HCT116 (cell line): Measurements from ENCODE around the gene PTDSS2. TPM values are rescaled to one million over a fixed set of nuclear protein-coding genes. Genes with fewer than 3 reads are reported as not detected.
A peak's percentile ranks its signal among the peaks of the same experiment; 100 is the strongest.

ENCODE experiments used
- ATAC-seq: fragments of 200-7000 bp; cut with Tn5 transposase; 2 replicates; pipeline ENCODE4 v1.9.1; 2020; ENCODE audit warnings: mild to moderate bottlenecking, moderate library complexity
- BruUV-seq: library from RNA; stranded (reverse); fragments of 400-500 nt; replicated peaks from 2 replicates; lab custom pipeline; 2021; lab: Mats Ljungman, UMichigan
- CTCF ChIA-PET: fragments of 300-600 bp; sonication (Branson Sonifier 250); formaldehyde crosslinking; loops from one replicate; lab custom pipeline; 2021; ENCODE audit warnings: antibody characterized with exemption; lab: Charles Lee
- POLR2A ChIA-PET: fragments of 300-600, 350-600 bp; sonication (Branson Sonifier 250); formaldehyde crosslinking; loops from one replicate; lab custom pipeline; 2021; ENCODE audit warnings: antibody characterized with exemption; lab: Charles Lee
- RAD21 ChIA-PET, 2 experiments: fragments of 300-600 bp; sonication (Branson Sonifier 250); formaldehyde crosslinking; loops; one replicate each; lab custom pipeline; 2023; ENCODE audit warnings: low total read pairs in 2 of 2; ENCODE audit not compliant: uncharacterized antibody in 2 of 2, unreplicated experiment in 2 of 2, low non-redundant PET in 1 of 2; lab: Charles Lee
- DNase-seq: peaks from one replicate; pipeline ENCODE4 v3.0.0-alpha.2; 2010; ENCODE audit warnings: low read depth, low spot score
- H2AFZ ChIP-seq: fragments of 200-600 bp; shearing (Covaris generic), sonication (generic); 2 replicates; pipeline ENCODE4 v1.6.1; 2017; ENCODE audit warnings: low read depth, mixed run types, mixed read lengths, antibody characterized with exemption, low read length; ENCODE audit not compliant: poor library complexity, severe bottlenecking
- H3K27ac ChIP-seq: 2 replicates; pipeline ENCODE4 v1.5.1; 2012; ENCODE audit warnings: low read depth, low read length
- H3K27me3 ChIP-seq: fragments of 200-600 bp; sonication (generic); 2 replicates; pipeline ENCODE4 v1.6.1; 2016; ENCODE audit warnings: mixed run types, low read length, mixed read lengths; ENCODE audit not compliant: insufficient read depth
- H3K36me3 ChIP-seq, 2 experiments: fragments of 200-500 bp in 1 of 2; fragments of 200-600 bp in 1 of 2; sonication (Bioruptor generic) in 1 of 2; sonication (generic) in 1 of 2; 2 replicates each; pipeline versions ENCODE4 v1.5.1 to v1.6.1; 2014 to 2016; ENCODE audit warnings: low read length in 2 of 2, inconsistent platforms in 1 of 2, mixed read lengths in 1 of 2, mixed run types in 1 of 2; ENCODE audit not compliant: insufficient read depth in 2 of 2, control insufficient read depth in 1 of 2
- H3K4me1 ChIP-seq, 2 experiments: fragments of 200-600 bp in 1 of 2; sonication (generic) in 1 of 2; 2 replicates each; pipeline versions ENCODE4 v1.5.1 to v1.6.1; 2012 to 2017; ENCODE audit warnings: low read length in 2 of 2, inconsistent platforms in 1 of 2, mild to moderate bottlenecking in 1 of 2, mixed read lengths in 1 of 2, mixed run types in 1 of 2, moderate library complexity in 1 of 2; ENCODE audit not compliant: insufficient read depth in 2 of 2, control insufficient read depth in 1 of 2
- H3K4me2 ChIP-seq: fragments of 200-600 bp; sonication (generic); 2 replicates; pipeline ENCODE4 v1.6.1; 2017; ENCODE audit warnings: mixed run types, low read length, mixed read lengths
- H3K4me3 ChIP-seq, 2 experiments: fragments of 200-600 bp in 1 of 2; sonication (generic) in 1 of 2; replicated peaks in 1 of 2; 2 replicates each; pipeline ENCODE4 v1.5.1; 2011 to 2016; ENCODE audit warnings: low read length in 2 of 2, control low read depth in 1 of 2, low read depth in 1 of 2, mild to moderate bottlenecking in 1 of 2, mixed read lengths in 1 of 2, mixed run types in 1 of 2
- H3K79me2 ChIP-seq: fragments of 200-600 bp; sonication (generic); 2 replicates; pipeline ENCODE4 v1.6.1; 2017; ENCODE audit warnings: mild to moderate bottlenecking, mixed run types, low read length, moderate library complexity, mixed read lengths; ENCODE audit not compliant: insufficient read depth
- H3K9ac ChIP-seq: fragments of 200-600 bp; sonication (generic); 2 replicates; pipeline ENCODE4 v1.6.1; 2016; ENCODE audit warnings: low read length, mixed read lengths
- H3K9me2 ChIP-seq: fragments of 200-600 bp; sonication (generic), shearing (Covaris generic); 2 replicates; pipeline ENCODE4 v1.6.1; 2017; ENCODE audit warnings: mixed run types, mild to moderate bottlenecking, moderate library complexity; ENCODE audit not compliant: insufficient read depth
- H3K9me3 ChIP-seq, 2 experiments: fragments of 200-500 bp in 1 of 2; fragments of 200-600 bp in 1 of 2; sonication (Bioruptor generic) in 1 of 2; sonication (generic) in 1 of 2; 2 replicates each; pipeline ENCODE4 v1.6.1; 2014 to 2017; ENCODE audit warnings: low read length in 2 of 2, mixed read lengths in 2 of 2, inconsistent platforms in 1 of 2, low read depth in 1 of 2, mild to moderate bottlenecking in 1 of 2, mixed run types in 1 of 2, moderate library complexity in 1 of 2; ENCODE audit not compliant: control insufficient read depth in 1 of 2, insufficient read depth in 1 of 2
- H4K20me1 ChIP-seq: fragments of 200-600 bp; sonication (generic), shearing (Covaris generic); 2 replicates; pipeline ENCODE4 v1.6.1; 2017; ENCODE audit warnings: mixed run types, mild to moderate bottlenecking, moderate library complexity; ENCODE audit not compliant: insufficient read depth
- CBX3 ChIP-seq: IDR thresholded peaks from 2 replicates; pipeline ENCODE4 v1.6.1; 2012; ENCODE audit warnings: low read depth
- CEBPB ChIP-seq: IDR thresholded peaks from 2 replicates; pipeline ENCODE4 v1.6.1; 2012; ENCODE audit warnings: low read depth
- EGR1 ChIP-seq: IDR thresholded peaks from 2 replicates; pipeline ENCODE4 v1.6.1; 2012; ENCODE audit warnings: low read depth
- EZH2 ChIP-seq: fragments of 200-600 bp; sonication (generic); IDR thresholded peaks from 2 replicates; pipeline ENCODE4 v1.6.1; 2017; ENCODE audit warnings: antibody characterized with exemption, mixed run types
- EZH2phosphoT487 ChIP-seq: fragments of 200-600 bp; IDR thresholded peaks from 2 replicates; pipeline ENCODE4 v1.6.1; 2018; ENCODE audit warnings: antibody characterized with exemption, borderline replicate concordance
- RAD21 ChIP-seq: IDR thresholded peaks from 2 replicates; pipeline ENCODE4 v1.6.1; 2012; ENCODE audit warnings: low read depth, mild to moderate bottlenecking
- SRF ChIP-seq: IDR thresholded peaks from 2 replicates; pipeline ENCODE4 v1.6.1; 2012; ENCODE audit warnings: low read depth
- TCF7L2 ChIP-seq: IDR thresholded peaks from 2 replicates; pipeline ENCODE4 v1.7.0; 2011; ENCODE audit warnings: borderline replicate concordance, inconsistent platforms; ENCODE audit not compliant: insufficient read depth, insufficient read length; ENCODE audit errors: extremely low read depth
- ZFX ChIP-seq: fragments of 450-650 bp; IDR thresholded peaks from 2 replicates; pipeline ENCODE4 v1.6.1; 2017
- ZNF274 ChIP-seq: fragments of 200-500 bp; sonication (Bioruptor generic); IDR thresholded peaks from 2 replicates; pipeline ENCODE4 v1.6.1; 2014; ENCODE audit warnings: mild to moderate bottlenecking, low read depth, low read length, inconsistent platforms
- intact Hi-C: fragments of 100-400 bp; cut with micrococcal nuclease; formaldehyde crosslinking; loops from 2 replicates; pipeline ENCODE4 v1.10.0; 2022
- total RNA-seq: library from RNA; stranded (reverse); gene quantifications from one replicate; pipeline ENCODE4 v1.2.1, GENCODE V29; 2021; ENCODE audit not compliant: unreplicated experiment
- TF ChIP-seq, protein P1 (sequence below): IDR thresholded peaks from 2 replicates; pipeline ENCODE4 v1.6.1; 2011; ENCODE audit warnings: mild to moderate bottlenecking, low read length, moderate library complexity; ENCODE audit not compliant: insufficient replicate concordance; ENCODE audit errors: extremely low read depth
- TF ChIP-seq, protein P2 (sequence below): IDR thresholded peaks from 2 replicates; pipeline ENCODE4 v1.6.1; 2012; ENCODE audit warnings: low read depth

PTDSS2 gene
- total RNA-seq, 1 experiment from 2014 or later: 40.1 TPM

DNA sequence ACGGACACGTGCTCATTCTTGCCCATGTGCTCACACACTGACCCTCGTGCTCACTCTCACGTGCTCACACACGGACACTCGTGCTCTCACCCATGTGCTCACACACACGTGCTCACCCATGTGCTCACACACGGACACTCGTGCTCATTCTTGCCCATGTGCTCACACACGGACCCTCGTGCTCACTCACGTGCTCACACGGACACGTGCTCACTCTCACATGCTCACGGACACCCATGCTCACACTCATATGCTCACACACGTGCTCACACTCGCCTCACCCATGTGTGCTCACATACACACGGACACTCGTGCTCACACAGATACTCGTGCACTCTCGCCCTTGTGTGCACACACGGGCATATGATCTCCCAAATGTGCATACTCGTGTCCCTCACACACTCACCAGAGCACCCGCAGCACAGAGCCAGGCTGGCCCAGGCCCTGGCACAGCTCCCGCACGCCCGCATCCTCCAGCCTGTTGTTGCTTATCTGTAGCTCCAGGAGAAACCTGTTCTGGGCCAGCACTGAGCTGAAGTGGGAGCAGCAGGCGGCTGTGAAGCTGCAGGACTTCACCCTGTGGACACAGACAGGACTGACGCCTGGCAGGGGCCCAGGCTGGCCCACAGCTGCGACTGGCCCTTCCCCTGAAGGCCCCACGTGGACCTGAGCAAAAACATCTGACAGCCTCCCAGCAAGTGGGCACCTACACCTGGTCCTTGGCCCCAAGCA is 47.7 kb downstream of the PTDSS2 start:
- no peak overlapping the region for H3K9ac ChIP-seq
- H3K79me2 ChIP-seq: peaks cover 7% of the 10 kb centered on the region; the same call in 1 of the 2 replicates
- H3K9me3 ChIP-seq: no peaks in the 10 kb centered on the region
- H3K9me2 ChIP-seq: no peaks in the 10 kb centered on the region
- no peaks in the 10 kb centered on the region for H3K27me3 ChIP-seq
- no peak for ATAC-seq
- ChIA-PET POLR2A (no interaction called here), CTCF (no interaction called here), RAD21 (interaction anchor here in 1 of 2 experiments (0.6 kb wide), 1 partner anchor 281 kb away, joined by 3 read pairs; no protein-coding TSS in a partner anchor)
- BruUV-seq: no TSS peak
- intact Hi-C loops: no loop called here
- no peaks in the 10 kb centered on the region for H3K4me1 ChIP-seq
- no peaks in the 10 kb centered on the region for H4K20me1 ChIP-seq
- H2AFZ ChIP-seq: no peak overlapping the region
- no peak overlapping the region for H3K4me3 ChIP-seq
- TF ChIP-seq ZNF274: no peak
- no peak for TF ChIP-seq EZH2
- TF ChIP-seq, protein P1, sequence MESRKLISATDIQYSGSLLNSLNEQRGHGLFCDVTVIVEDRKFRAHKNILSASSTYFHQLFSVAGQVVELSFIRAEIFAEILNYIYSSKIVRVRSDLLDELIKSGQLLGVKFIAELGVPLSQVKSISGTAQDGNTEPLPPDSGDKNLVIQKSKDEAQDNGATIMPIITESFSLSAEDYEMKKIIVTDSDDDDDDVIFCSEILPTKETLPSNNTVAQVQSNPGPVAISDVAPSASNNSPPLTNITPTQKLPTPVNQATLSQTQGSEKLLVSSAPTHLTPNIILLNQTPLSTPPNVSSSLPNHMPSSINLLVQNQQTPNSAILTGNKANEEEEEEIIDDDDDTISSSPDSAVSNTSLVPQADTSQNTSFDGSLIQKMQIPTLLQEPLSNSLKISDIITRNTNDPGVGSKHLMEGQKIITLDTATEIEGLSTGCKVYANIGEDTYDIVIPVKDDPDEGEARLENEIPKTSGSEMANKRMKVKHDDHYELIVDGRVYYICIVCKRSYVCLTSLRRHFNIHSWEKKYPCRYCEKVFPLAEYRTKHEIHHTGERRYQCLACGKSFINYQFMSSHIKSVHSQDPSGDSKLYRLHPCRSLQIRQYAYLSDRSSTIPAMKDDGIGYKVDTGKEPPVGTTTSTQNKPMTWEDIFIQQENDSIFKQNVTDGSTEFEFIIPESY: no peak
- TF ChIP-seq TCF7L2: no peak
- TF ChIP-seq EZH2phosphoT487: no peak
- no peak for TF ChIP-seq SRF
- TF ChIP-seq EGR1: no peak
- no peak for TF ChIP-seq ZFX
- TF ChIP-seq CBX3: no peak
- TF ChIP-seq CEBPB: no peak
- TF ChIP-seq RAD21: no peak
- TF ChIP-seq, protein P2, sequence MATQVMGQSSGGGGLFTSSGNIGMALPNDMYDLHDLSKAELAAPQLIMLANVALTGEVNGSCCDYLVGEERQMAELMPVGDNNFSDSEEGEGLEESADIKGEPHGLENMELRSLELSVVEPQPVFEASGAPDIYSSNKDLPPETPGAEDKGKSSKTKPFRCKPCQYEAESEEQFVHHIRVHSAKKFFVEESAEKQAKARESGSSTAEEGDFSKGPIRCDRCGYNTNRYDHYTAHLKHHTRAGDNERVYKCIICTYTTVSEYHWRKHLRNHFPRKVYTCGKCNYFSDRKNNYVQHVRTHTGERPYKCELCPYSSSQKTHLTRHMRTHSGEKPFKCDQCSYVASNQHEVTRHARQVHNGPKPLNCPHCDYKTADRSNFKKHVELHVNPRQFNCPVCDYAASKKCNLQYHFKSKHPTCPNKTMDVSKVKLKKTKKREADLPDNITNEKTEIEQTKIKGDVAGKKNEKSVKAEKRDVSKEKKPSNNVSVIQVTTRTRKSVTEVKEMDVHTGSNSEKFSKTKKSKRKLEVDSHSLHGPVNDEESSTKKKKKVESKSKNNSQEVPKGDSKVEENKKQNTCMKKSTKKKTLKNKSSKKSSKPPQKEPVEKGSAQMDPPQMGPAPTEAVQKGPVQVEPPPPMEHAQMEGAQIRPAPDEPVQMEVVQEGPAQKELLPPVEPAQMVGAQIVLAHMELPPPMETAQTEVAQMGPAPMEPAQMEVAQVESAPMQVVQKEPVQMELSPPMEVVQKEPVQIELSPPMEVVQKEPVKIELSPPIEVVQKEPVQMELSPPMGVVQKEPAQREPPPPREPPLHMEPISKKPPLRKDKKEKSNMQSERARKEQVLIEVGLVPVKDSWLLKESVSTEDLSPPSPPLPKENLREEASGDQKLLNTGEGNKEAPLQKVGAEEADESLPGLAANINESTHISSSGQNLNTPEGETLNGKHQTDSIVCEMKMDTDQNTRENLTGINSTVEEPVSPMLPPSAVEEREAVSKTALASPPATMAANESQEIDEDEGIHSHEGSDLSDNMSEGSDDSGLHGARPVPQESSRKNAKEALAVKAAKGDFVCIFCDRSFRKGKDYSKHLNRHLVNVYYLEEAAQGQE: no peak
- peaks cover 20 to 26% of the 10 kb centered on the region in 2 experiments for H3K36me3 ChIP-seq
- peak overlapping the region; percentile 30; the same call in 1 of the 2 replicates for H3K27ac ChIP-seq
- no peak for DNase-seq
- H3K4me2 ChIP-seq: no peak overlapping the region
